H1 (cell line): ENCODE data around the gene PRRX1.

ENCODE experiments used
- CTCF ChIP-seq, 3 experiments: IDR thresholded peaks; 1 replicate in 2 of 3; 2 replicates in 1 of 3; pipeline versions ENCODE4 v1.5.1 to v1.6.1; 2011; ENCODE audit warnings: low read length in 3 of 3, mild to moderate bottlenecking in 3 of 3, inconsistent platforms in 2 of 3, low read depth in 1 of 3, moderate library complexity in 1 of 3; ENCODE audit not compliant: insufficient read depth in 1 of 3; ENCODE audit errors: control extremely low read depth in 1 of 3
- EZH2 ChIP-seq: fragments of 200-600 bp; sonication (generic); IDR thresholded peaks from 2 replicates; pipeline ENCODE4 v1.7.1; 2012; ENCODE audit warnings: low read depth, mild to moderate bottlenecking, moderate library complexity, low read length, inconsistent platforms; ENCODE audit not compliant: severe bottlenecking
- GABPA ChIP-seq: IDR thresholded peaks from 2 replicates; pipeline ENCODE4 v1.6.1; 2011; ENCODE audit warnings: mild to moderate bottlenecking, low read length, moderate library complexity, borderline replicate concordance; ENCODE audit not compliant: insufficient read depth
- POLR2A ChIP-seq, 2 experiments: IDR thresholded peaks; 1 replicate in 1 of 2; 2 replicates in 1 of 2; pipeline ENCODE4 v1.6.1; 2011; ENCODE audit warnings: low read depth in 2 of 2, low read length in 2 of 2, mild to moderate bottlenecking in 2 of 2; ENCODE audit errors: control extremely low read depth in 1 of 2
- POLR2AphosphoS5 ChIP-seq: IDR thresholded peaks from 2 replicates; pipeline ENCODE4 v1.6.1; 2011; ENCODE audit warnings: low read depth, low read length
- RFX5 ChIP-seq: IDR thresholded peaks from 2 replicates; pipeline ENCODE4 v1.6.1; 2011; ENCODE audit warnings: low read depth, low read length, improper control_type of control experiment, borderline replicate concordance
- RXRA ChIP-seq: IDR thresholded peaks from 2 replicates; pipeline ENCODE4 v1.6.1; 2011; ENCODE audit warnings: low read depth, mild to moderate bottlenecking, low read length, moderate library complexity; ENCODE audit not compliant: insufficient read depth
- SIN3A ChIP-seq, 2 experiments: IDR thresholded peaks in 1 of 2; conservative IDR thresholded peaks in 1 of 2; 2 replicates each; pipeline ENCODE4 v1.6.1; 2011 to 2012; ENCODE audit warnings: low read length in 2 of 2, improper control_type of control experiment in 1 of 2, low read depth in 1 of 2, mild to moderate bottlenecking in 1 of 2
- TAF1 ChIP-seq: IDR thresholded peaks from 2 replicates; pipeline ENCODE4 v1.6.1; 2011; ENCODE audit warnings: mild to moderate bottlenecking, low read depth, low read length
- TEAD4 ChIP-seq: IDR thresholded peaks from 2 replicates; pipeline ENCODE4 v1.6.1; 2012; ENCODE audit warnings: low read depth, low read length, inconsistent platforms, mixed read lengths
- YY1 ChIP-seq: IDR thresholded peaks from 2 replicates; pipeline ENCODE4 v1.6.1; 2011; ENCODE audit warnings: low read depth, mild to moderate bottlenecking, low read length

- TF ChIP-seq CTCF (IDR thresholded peaks at IDR 0.05; ENCODE audit: control extremely low read depth in 1 of 3, insufficient read depth in 1 of 3, low read depth in 1 of 3, low read length in 3 of 3) (no peak), SIN3A (conservative IDR thresholded peaks at IDR 0.05 in 1 of 2, IDR thresholded peaks at IDR 0.05 in 1 of 2; ENCODE audit: low read depth in 1 of 2, low read length in 2 of 2) (no peak), TEAD4 (no peak), RXRA (no peak), POLR2A (IDR thresholded peaks at IDR 0.05; ENCODE audit: control extremely low read depth in 1 of 2, low read depth in 2 of 2, low read length in 2 of 2) (no peak), POLR2AphosphoS5 (no peak), GABPA (no peak), TAF1 (no peak), RFX5 (no peak), EZH2 (peak; percentile 79), YY1 (no peak)
Measured at GRCh38 chr1:170669586-170670530, 5.9 kb downstream of the PRRX1 start.
